Measurements from ENCODE around the gene MTMR4.
A peak's percentile ranks its signal among the peaks of the same experiment; 100 is the strongest.

MTMR4 gene

DNA sequence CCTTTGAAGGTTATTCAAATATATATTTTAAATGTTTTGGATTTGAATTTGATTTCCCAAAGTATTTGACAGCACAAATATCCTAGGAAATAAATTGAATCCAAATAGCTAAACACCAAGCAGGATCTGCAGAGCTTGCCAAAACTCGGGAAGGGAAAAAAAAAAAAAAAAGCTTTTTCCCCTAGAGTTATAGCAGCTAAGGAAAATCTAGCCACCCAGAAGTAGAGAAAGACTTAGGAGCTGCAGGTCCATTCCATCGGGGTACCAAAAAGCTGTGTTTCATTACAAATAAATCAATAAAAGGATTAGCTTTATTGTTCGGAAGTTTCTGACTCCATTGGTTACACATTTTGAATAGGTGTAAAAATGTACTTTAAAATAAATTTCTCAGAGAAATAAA is 45.5 kb downstream of the MTMR4 start:
- H3K27ac ChIP-seq, result no peak overlapping the region
- TF ChIP-seq, protein P1, sequence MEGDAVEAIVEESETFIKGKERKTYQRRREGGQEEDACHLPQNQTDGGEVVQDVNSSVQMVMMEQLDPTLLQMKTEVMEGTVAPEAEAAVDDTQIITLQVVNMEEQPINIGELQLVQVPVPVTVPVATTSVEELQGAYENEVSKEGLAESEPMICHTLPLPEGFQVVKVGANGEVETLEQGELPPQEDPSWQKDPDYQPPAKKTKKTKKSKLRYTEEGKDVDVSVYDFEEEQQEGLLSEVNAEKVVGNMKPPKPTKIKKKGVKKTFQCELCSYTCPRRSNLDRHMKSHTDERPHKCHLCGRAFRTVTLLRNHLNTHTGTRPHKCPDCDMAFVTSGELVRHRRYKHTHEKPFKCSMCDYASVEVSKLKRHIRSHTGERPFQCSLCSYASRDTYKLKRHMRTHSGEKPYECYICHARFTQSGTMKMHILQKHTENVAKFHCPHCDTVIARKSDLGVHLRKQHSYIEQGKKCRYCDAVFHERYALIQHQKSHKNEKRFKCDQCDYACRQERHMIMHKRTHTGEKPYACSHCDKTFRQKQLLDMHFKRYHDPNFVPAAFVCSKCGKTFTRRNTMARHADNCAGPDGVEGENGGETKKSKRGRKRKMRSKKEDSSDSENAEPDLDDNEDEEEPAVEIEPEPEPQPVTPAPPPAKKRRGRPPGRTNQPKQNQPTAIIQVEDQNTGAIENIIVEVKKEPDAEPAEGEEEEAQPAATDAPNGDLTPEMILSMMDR (conservative IDR thresholded peaks at IDR 0.05), result no peak

DNA sequence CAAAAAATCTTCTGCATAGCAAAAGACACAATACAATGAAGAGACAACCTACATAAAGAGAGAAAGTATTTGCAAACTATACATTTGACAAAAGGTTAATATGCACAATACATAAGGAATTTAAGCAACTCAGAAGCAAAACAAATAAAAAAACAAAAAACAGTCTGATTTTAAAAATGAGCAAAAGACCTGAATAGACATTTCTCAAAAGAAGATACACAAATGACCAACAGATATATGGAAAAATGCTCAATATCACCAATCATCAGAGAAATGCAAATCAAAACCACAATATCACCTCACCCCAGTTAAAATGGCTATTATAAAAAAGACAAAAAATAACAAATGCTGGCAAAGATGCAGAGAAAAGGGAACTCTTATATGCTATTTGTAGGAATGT is 58.9 kb downstream of the MTMR4 start:
- TF ChIP-seq, protein P1 (conservative IDR thresholded peaks at IDR 0.05), result no peak
- no peak overlapping the region for H3K27ac ChIP-seq

DNA sequence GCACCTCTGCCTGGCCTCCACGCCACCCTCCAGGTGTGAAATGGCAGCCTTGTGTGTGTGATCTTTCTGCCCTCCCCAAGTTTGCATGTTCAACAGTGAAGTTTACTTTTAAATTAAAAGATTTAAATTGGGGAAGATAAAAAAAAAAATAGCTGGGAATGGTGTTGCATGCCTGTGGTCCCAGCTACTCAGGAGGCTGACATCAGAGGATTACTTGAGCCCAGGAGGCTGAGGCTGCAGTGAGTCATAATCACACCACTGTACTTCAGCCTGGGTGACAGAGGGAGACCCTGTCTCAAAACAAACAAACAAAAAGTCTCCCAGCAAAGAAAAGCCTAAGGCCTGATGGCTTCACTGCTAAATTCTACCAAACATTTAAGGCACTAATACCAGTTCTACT is 61.7 kb downstream of the MTMR4 start:
- no peak overlapping the region for H3K27ac ChIP-seq
- TF ChIP-seq, protein P1 (conservative IDR thresholded peaks at IDR 0.05), result no peak

DNA sequence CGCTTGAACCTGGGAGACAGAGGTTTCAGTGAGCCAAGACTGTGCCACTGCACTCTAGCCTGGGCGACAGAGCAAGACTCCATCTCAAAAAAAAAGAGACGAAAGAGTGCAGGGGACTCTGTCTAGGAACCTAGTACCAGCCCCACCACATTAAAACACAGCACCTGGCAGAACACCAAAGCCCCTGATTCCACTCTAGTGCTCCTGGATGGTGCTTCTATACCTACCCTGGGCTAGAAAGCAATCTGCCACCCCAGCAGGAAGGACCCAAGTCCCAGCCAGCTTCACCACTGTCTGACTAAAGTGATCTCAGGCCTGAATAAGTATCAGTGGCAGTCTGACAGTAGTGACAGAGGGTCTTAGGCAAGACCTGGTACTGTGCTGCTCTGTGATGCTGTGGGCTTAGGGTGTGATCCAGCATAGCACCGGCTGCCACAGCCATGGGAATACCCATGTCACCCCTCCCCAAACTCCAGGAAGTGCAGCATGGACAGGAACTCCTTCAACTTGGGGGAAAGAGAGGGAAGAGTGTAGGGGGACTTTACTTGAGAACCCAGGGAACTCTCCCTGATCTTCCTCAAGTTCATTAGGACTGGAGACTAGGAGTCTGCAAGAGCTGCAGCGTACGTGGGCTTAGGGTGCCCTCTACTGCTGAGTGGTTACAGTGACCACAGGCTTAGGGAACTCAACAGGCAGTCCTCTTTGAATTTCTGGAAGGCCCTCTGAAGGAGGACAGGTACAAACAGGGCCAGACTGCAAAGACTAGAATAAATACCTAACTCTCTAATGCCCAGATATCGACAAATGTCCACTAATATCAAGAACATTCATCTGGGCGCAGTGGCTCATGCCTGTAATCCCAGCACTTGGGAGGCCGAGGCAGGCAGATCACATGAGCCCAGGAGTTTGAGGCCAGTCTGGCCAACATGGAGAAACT is 67.1 kb downstream of the MTMR4 start:
- TF ChIP-seq, protein P1 (conservative IDR thresholded peaks at IDR 0.05), result peak; percentile 88
- no peak overlapping the region for H3K27ac ChIP-seq

DNA sequence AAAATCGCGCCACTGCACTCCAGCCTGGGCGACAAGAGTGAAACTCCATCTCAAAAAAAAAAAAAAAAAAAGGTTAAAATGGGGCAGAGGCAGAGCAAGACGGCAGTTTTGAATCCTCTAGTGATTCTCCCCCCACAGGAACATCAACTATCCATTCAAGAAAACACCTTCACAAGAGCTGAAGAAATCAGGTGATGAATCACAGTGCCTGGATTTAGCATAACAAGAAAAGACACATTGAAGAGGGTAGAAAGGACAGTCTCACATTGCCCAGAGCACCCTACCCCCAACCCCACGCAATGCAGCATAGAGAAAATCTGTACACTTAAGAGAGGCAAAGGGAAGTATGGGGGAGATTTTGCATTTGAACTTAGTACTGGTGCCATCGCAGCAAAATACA is 68.4 kb downstream of the MTMR4 start:
- TF ChIP-seq, protein P1 (conservative IDR thresholded peaks at IDR 0.05), result no peak
- H3K27ac ChIP-seq, result no peak overlapping the region

Data from VCaP (cell line).